B cell (primary cell): ENCODE data around the gene GRIK5. TPM values are rescaled to one million over a fixed set of nuclear protein-coding genes. Genes with fewer than 3 reads are reported as not detected.
"Not testable (repeated sequence)": the region's sequence is repeated elsewhere in the genome, so short reads cannot be mapped to it uniquely, and the experiment has no call there.

Source experiments
- ATAC-seq: fragments of 200-7000 bp; cut with Tn5 transposase; one replicate; pipeline ENCODE4 v1.10.0; 2021; ENCODE audit warnings: low read depth, mild to moderate bottlenecking, moderate number of reproducible peaks, moderate library complexity
- CTCF ChIA-PET: fragments of 350-600 bp; sonication (Branson Sonifier 250); formaldehyde crosslinking; loops from one replicate; lab custom pipeline; 2021; ENCODE audit warnings: antibody characterized with exemption, inconsistent platforms; lab: Charles Lee
- POLR2A ChIA-PET: fragments of 350-600 bp; sonication (Branson Sonifier 250); formaldehyde crosslinking; loops from one replicate; lab custom pipeline; 2021; ENCODE audit warnings: antibody characterized with exemption; lab: Charles Lee
- DNase-seq: peaks from one replicate; pipeline ENCODE4 v3.0.0; 2013
- H2AFZ ChIP-seq: 2 replicates; pipeline ENCODE4 v1.6.1; 2012; ENCODE audit warnings: mild to moderate bottlenecking, low read depth, low read length; ENCODE audit not compliant: insufficient read depth, poor library complexity, severe bottlenecking
- H3K27ac ChIP-seq, 2 donors: 1 replicate in 1 of 2; 2 replicates in 1 of 2; pipeline ENCODE4 v1.5.1; 2012 to 2013; ENCODE audit warnings: low read length in 2 of 2, mild to moderate bottlenecking in 2 of 2, moderate library complexity in 1 of 2
- H3K27me3 ChIP-seq, 4 experiments: fragments of 200-600 bp in 1 of 4; sonication (generic) in 1 of 4; replicated peaks in 1 of 4; 1 replicate in 2 of 4; 2 replicates in 2 of 4; pipeline versions ENCODE4 v1.6.1 to v1.7.0; 2013 to 2016; ENCODE audit warnings: low read length in 3 of 4, mild to moderate bottlenecking in 2 of 4, mixed read lengths in 1 of 4, moderate library complexity in 1 of 4; ENCODE audit not compliant: insufficient read depth in 4 of 4, control insufficient read depth in 3 of 4; ENCODE audit errors: control extremely low read depth in 1 of 4
- H3K36me3 ChIP-seq, 2 experiments: replicated peaks in 1 of 2; 1 replicate in 1 of 2; 2 replicates in 1 of 2; pipeline versions ENCODE4 v1.6.1 to v1.7.1; 2013; ENCODE audit warnings: low read length in 1 of 2; ENCODE audit not compliant: insufficient read depth in 2 of 2, control insufficient read depth in 1 of 2; ENCODE audit errors: control extremely low read depth in 1 of 2, extremely low read depth in 1 of 2
- H3K4me1 ChIP-seq, 2 donors: fragments of 200-600 bp in 1 of 2; sonication (generic) in 1 of 2; 1 replicate in 1 of 2; 2 replicates in 1 of 2; pipeline versions ENCODE4 v1.5.1 to v1.6.1; 2013 to 2017; ENCODE audit warnings: low read length in 2 of 2; ENCODE audit not compliant: control insufficient read depth in 2 of 2, insufficient read depth in 2 of 2
- H3K4me2 ChIP-seq: replicated peaks from 2 replicates; pipeline ENCODE3; 2012; ENCODE audit warnings: mild to moderate bottlenecking, low read depth, low read length; ENCODE audit not compliant: poor library complexity, severe bottlenecking
- H3K4me3 ChIP-seq, 5 experiments: fragments of 200-600 bp in 1 of 5; sonication (generic) in 1 of 5; 1 replicate in 3 of 5; 2 replicates in 2 of 5; pipeline versions ENCODE4 v1.5.1 to v1.7.0; 2011 to 2016; ENCODE audit warnings: low read length in 4 of 5, mild to moderate bottlenecking in 4 of 5, low read depth in 2 of 5, control low read depth in 1 of 5, moderate library complexity in 1 of 5; ENCODE audit not compliant: insufficient read depth in 1 of 5; ENCODE audit errors: control extremely low read depth in 1 of 5, extremely low read depth in 1 of 5
- H3K79me2 ChIP-seq: fragments of 200-600 bp; sonication (generic); one replicate; pipeline ENCODE4 v1.6.0; 2016; ENCODE audit warnings: low read length; ENCODE audit not compliant: control insufficient read depth, insufficient read depth
- H3K9ac ChIP-seq: fragments of 200-600 bp; sonication (generic); 2 replicates; pipeline ENCODE4 v1.6.1; 2017; ENCODE audit warnings: mild to moderate bottlenecking, low read length, moderate library complexity
- H3K9me3 ChIP-seq, 3 donors: one replicate each; pipeline versions ENCODE4 v1.6.1 to v1.7.1; 2013; ENCODE audit warnings: low read length in 2 of 3; ENCODE audit not compliant: control insufficient read depth in 2 of 3, insufficient read depth in 1 of 3; ENCODE audit errors: control extremely low read depth in 1 of 3
- H4K20me1 ChIP-seq: 2 replicates; pipeline ENCODE4 v1.6.0; 2012; ENCODE audit warnings: mild to moderate bottlenecking, low read length; ENCODE audit not compliant: insufficient read depth, control insufficient read depth, poor library complexity, severe bottlenecking
- H3K27ac Mint-ChIP-seq: one replicate; pipeline ENCODE4 v1.8.0; 2021; ENCODE audit warnings: mixed read lengths
- H3K27me3 Mint-ChIP-seq: one replicate; pipeline ENCODE4 v1.8.0; 2021; ENCODE audit warnings: mixed read lengths
- H3K4me1 Mint-ChIP-seq: one replicate; pipeline ENCODE4 v1.8.0; 2021; ENCODE audit warnings: mixed read lengths
- H3K4me3 Mint-ChIP-seq: one replicate; pipeline ENCODE4 v1.8.0; 2021; ENCODE audit warnings: mixed read lengths
- H3K9me3 Mint-ChIP-seq: one replicate; pipeline ENCODE4 v1.8.0; 2022; ENCODE audit warnings: mixed read lengths; ENCODE audit not compliant: insufficient read depth
- EZH2 ChIP-seq: IDR thresholded peaks from 2 replicates; pipeline ENCODE4 v1.6.1; 2012; ENCODE audit warnings: borderline replicate concordance, low read depth, mild to moderate bottlenecking, moderate library complexity, low read length; ENCODE audit not compliant: insufficient read depth, poor library complexity, severe bottlenecking
- WGBS: methylation state at CpG from one replicate; pipeline ENCODE4 v1.1.5; 2013; ENCODE audit warnings: missing lambda C conversion rate; ENCODE audit not compliant: insufficient coverage; 5-methylcytosine and 5-hydroxymethylcytosine counted together
- intact Hi-C: fragments of 100-400 bp; cut with micrococcal nuclease; formaldehyde crosslinking; loops from one replicate; pipeline ENCODE4 v1.10.0; 2022
- polyA plus RNA-seq: library from polyadenylated mRNA; depleted of rRNA; stranded (reverse); fragments of >200 nt; gene quantifications from 2 replicates; pipeline ENCODE4 v1.2.3, GENCODE V29; 2012
- total RNA-seq, 2 donors: library from RNA; stranded (reverse); fragments of 120-200 nt in 1 of 2; gene quantifications; 1 replicate in 1 of 2; 2 replicates in 1 of 2; pipeline versions ENCODE4 v1.2.3 to v1.2.4, GENCODE V29; 2013 to 2022
- TF ChIP-seq, protein P1 (sequence below): fragments of 200-600 bp; IDR thresholded peaks from one replicate; pipeline ENCODE4 v1.8.0; 2022; ENCODE audit warnings: antibody characterized with exemption, mild to moderate bottlenecking

GRIK5 gene
- total and polyA plus RNA-seq, 2 donors (not counting 1 experiment from before 2014, with no cell fraction given) = 0.09 to 0.27 TPM

DNA sequence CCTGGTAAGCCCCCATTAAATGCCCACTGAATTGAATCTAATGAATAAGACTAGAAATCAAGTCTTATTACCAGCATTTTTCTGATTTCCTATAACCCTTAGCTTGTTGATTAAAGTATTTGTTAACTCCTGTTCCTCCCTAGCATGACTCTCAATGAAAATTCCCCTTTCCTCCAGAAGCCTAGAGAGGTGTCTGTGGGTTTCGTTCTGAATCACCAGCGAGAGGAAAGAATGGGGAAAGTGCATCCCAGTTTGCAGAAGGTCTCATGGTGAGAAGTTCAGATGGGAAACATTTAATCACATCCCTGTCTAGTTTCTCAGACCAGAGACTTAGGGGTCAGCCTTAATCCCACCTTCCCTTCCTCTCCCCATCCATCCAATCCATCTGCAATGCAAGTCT, 35.4 kb upstream of the GRIK5 start:
- H3K4me1 ChIP-seq = peaks cover 11 to 22% of the 10 kb centered on the region in 2 donors
- TF ChIP-seq, protein P1, sequence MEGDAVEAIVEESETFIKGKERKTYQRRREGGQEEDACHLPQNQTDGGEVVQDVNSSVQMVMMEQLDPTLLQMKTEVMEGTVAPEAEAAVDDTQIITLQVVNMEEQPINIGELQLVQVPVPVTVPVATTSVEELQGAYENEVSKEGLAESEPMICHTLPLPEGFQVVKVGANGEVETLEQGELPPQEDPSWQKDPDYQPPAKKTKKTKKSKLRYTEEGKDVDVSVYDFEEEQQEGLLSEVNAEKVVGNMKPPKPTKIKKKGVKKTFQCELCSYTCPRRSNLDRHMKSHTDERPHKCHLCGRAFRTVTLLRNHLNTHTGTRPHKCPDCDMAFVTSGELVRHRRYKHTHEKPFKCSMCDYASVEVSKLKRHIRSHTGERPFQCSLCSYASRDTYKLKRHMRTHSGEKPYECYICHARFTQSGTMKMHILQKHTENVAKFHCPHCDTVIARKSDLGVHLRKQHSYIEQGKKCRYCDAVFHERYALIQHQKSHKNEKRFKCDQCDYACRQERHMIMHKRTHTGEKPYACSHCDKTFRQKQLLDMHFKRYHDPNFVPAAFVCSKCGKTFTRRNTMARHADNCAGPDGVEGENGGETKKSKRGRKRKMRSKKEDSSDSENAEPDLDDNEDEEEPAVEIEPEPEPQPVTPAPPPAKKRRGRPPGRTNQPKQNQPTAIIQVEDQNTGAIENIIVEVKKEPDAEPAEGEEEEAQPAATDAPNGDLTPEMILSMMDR = no peak
- TF ChIP-seq EZH2 = no peak
- no peak overlapping the region for H3K4me2 ChIP-seq
- no CpG with 5 or more reads among the region's 2 CpGs for WGBS
- H4K20me1 ChIP-seq = peaks cover 94% of the 10 kb centered on the region
- H3K9me3 ChIP-seq = no peaks in the 10 kb centered on the region
- H3K79me2 ChIP-seq = peaks cover 93% of the 10 kb centered on the region
- CTCF ChIA-PET = interaction anchor here (1.2 to 1.9 kb wide), 5 partner anchors 8 to 70 kb away, joined by 3 to 8 read pairs (median 5); no protein-coding TSS in a partner anchor
- Mint-ChIP-seq H3K4me1 (peaks cover 37% of the 10 kb centered on the region), H3K27ac (peak overlapping the region; percentile 66), H3K27me3 (no peaks in the 10 kb centered on the region), H3K4me3 (no peak overlapping the region), H3K9me3 (no peaks in the 10 kb centered on the region)
- no peak overlapping the region for H2AFZ ChIP-seq
- H3K4me3 ChIP-seq = no peak overlapping the region
- ATAC-seq = no peak
- no peak overlapping the region for H3K27ac ChIP-seq
- no peak overlapping the region for H3K9ac ChIP-seq
- H3K27me3 ChIP-seq = no peaks in the 10 kb centered on the region
- H3K36me3 ChIP-seq = peaks cover 1 to 71% of the 10 kb centered on the region in 2 experiments
- POLR2A ChIA-PET = no interaction called here
- no peak for DNase-seq
- intact Hi-C loops = no loop called here

DNA sequence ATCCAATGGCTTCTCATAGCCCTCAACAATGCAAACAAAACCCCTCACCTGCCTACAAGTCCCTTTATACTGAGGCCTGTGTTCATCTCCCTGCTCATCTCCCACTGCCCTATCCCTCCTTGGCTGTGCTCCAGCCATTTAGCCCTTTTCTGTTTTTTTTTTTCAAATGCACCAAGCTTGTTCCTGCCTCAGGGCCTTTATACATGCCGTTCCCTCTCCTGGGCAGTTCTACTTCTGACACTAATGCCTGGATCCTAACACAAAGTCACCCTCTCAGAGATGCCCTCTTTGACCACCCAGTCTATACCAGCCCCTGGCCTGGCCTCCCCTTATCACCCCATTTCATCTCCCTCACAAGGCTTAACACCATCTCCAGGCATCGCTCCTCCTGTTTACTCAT, 32.9 kb upstream of the GRIK5 start:
- ChIA-PET POLR2A (no interaction called here), CTCF (interaction anchor here (0.6 to 1.9 kb wide), 4 partner anchors 26 to 82 kb away, joined by 3 to 7 read pairs (median 4); partner anchors contain the start of gene POU2F2)
- no peak for DNase-seq
- Histone ChIP-seq H3K9me3 (no peaks in the 10 kb centered on the region), H2AFZ (no peak overlapping the region), H3K79me2 (peaks cover 85% of the 10 kb centered on the region), H3K4me3 (no peak overlapping the region), H3K27me3 (no peaks in the 10 kb centered on the region), H3K4me1 (no peaks in the 10 kb centered on the region), H3K9ac (no peak overlapping the region), H4K20me1 (peaks cover 99% of the 10 kb centered on the region), H3K36me3 (peaks cover 1 to 68% of the 10 kb centered on the region in 2 experiments), H3K4me2 (no peak overlapping the region), H3K27ac (peak overlapping the region in 1 of 2 donors; percentile 28)
- 95% methylated on average over 2 of the region's 2 CpGs for WGBS
- Mint-ChIP-seq H3K27ac (peak overlapping the region; percentile 83), H3K27me3 (no peaks in the 10 kb centered on the region), H3K9me3 (no peaks in the 10 kb centered on the region), H3K4me3 (no peak overlapping the region), H3K4me1 (peaks cover 18% of the 10 kb centered on the region)
- no peak for ATAC-seq
- intact Hi-C loops = no loop called here
- TF ChIP-seq, protein P1 = no peak

DNA sequence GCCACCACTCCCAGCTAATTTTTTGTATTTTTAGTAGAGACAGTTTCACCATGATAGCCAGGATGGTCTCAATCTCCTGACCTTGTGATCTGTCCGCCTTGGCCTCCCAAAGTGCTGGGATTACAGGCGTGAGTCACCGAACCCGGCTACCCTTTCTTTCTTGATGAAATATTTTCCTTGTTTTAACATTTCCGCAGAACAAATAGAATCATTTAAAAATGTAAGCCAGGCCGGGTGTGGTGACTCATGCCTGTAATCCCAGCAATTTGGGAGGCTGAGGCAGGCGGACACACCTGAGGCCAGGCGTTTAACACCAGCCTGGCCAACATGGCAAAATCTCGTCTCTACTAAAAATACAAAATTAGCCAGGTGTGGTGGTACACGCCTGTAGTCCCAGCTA, 30.2 kb upstream of the GRIK5 start:
- H3K4me3 Mint-ChIP-seq, intact Hi-C loops, POLR2A ChIA-PET: not testable (repeated sequence)

More for the DNA sequence above, 30.2 kb upstream of the GRIK5 start:
- ATAC-seq, H3K27ac Mint-ChIP-seq, H2AFZ ChIP-seq, H3K27me3 ChIP-seq, H3K27ac ChIP-seq, H3K4me2 ChIP-seq, H3K9me3 ChIP-seq, H3K9ac ChIP-seq, DNase-seq, H3K4me1 ChIP-seq, H3K9me3 Mint-ChIP-seq, H3K27me3 Mint-ChIP-seq, H3K4me3 ChIP-seq: not testable (repeated sequence)
- H3K4me1 Mint-ChIP-seq = peaks cover 12% of the 10 kb centered on the region
- H3K79me2 ChIP-seq = peaks cover 68% of the 10 kb centered on the region
- H3K36me3 ChIP-seq = peaks cover 1 to 76% of the 10 kb centered on the region in 2 experiments
- CTCF ChIA-PET = interaction anchor here (1.2 to 1.7 kb wide), 3 partner anchors 10 to 84 kb away, joined by 3 to 9 read pairs (median 3); no protein-coding TSS in a partner anchor
- H4K20me1 ChIP-seq = peaks cover 100% of the 10 kb centered on the region
- 97% methylated on average over 7 of the region's 10 CpGs for WGBS
